Measurements from ENCODE around the gene EZH1. TPM values are rescaled to one million over a fixed set of nuclear protein-coding genes. Genes with fewer than 3 reads are reported as not detected.

Gene EZH1
- polyA plus RNA-seq, 1 experiment: 26.3 TPM

DNA sequence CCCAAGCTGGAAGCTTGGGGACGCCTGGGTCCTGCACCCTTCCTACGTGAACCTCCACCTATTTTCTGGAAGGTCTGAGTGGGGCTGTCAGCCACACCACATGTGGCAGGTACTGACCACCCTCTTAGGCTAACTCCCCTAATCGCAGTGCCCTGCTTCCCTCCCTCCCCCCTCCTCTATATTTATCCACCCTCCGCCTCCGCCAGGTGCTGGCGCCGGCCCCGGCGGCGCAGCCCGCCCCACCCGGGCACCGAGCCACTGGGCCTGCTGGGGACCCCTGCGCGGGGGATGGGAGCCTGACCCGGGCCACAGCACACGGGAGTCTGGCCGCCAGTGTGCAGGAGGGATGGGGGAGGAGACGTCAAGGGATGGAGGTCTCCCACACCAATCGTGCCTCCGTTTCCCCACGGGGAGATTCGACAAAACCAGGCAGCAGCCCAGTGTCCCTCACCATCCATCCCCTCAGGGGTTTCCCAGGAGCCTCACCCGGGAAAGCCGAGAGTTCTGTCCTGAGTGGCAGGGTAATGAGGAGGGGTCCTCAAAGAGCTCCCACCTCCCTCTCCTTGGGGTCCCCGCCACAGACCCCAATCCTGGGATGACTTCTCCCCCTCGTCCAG is 69.4 kb downstream of the EZH1 start:
- H3K27me3 ChIP-seq (ENCODE audit: control insufficient read depth, insufficient read depth, low read length): no peaks in the 10 kb centered on the region
- ChIA-PET CTCF (interaction anchor here (2.2 to 4.8 kb wide), 2 partner anchors 66 to 97 kb away, joined by 10 to 30 read pairs; partner anchors contain the start of genes PSMC3IP, RETREG3 and TUBG1), POLR2A (interaction anchor here (0.8 to 2.3 kb wide), 4 partner anchors 8 to 275 kb away, joined by 3 to 12 read pairs (median 9); partner anchors contain the start of genes PSMC3IP, RETREG3 and TUBG1)
- H3K4me3 ChIP-seq (ENCODE audit: low read depth, low read length): peak overlapping the region; percentile 89
- DNase-seq (ENCODE audit: low read depth, low spot score): no peak
- TF ChIP-seq, protein P1, sequence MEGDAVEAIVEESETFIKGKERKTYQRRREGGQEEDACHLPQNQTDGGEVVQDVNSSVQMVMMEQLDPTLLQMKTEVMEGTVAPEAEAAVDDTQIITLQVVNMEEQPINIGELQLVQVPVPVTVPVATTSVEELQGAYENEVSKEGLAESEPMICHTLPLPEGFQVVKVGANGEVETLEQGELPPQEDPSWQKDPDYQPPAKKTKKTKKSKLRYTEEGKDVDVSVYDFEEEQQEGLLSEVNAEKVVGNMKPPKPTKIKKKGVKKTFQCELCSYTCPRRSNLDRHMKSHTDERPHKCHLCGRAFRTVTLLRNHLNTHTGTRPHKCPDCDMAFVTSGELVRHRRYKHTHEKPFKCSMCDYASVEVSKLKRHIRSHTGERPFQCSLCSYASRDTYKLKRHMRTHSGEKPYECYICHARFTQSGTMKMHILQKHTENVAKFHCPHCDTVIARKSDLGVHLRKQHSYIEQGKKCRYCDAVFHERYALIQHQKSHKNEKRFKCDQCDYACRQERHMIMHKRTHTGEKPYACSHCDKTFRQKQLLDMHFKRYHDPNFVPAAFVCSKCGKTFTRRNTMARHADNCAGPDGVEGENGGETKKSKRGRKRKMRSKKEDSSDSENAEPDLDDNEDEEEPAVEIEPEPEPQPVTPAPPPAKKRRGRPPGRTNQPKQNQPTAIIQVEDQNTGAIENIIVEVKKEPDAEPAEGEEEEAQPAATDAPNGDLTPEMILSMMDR (IDR thresholded peaks at IDR 0.05; ENCODE audit: low read depth, low read length): no peak
- no peaks in the 10 kb centered on the region; the same call in 1 of the 2 replicates for H3K9me3 ChIP-seq (ENCODE audit: control insufficient read depth, insufficient read depth, low read length)
- peak overlapping the region; percentile 47 for H3K27ac ChIP-seq (ENCODE audit: low read depth, low read length)

DNA sequence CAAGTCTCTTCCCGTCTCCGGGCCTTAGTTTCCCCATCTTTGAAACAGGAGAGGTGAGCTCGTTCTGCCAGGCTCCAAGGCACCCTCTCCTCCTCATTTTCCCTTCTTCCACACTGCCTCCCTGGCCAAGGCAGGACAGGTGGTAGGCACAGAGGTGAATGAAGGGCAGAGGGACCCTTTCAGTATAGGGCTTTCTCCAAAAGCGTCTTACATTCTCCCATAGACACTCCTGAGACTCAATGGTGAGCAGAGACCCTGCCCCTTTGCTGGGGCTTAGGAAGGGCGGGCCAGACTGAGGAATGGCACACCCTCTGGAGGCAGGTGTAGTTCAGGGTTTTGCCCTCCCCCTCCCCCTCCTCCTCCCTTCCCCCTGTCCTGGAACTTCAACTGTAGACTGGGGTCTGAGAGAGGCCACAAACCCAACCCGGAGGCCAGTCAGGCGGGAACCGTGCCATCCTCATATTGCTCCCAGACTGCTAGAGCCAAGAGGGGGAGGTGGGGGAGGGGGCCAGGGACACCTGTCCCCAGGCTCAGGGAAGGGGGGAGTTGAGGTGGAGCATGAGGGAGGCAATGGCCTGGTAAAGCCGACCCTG is 70.0 kb downstream of the EZH1 start:
- TF ChIP-seq, protein P1 (IDR thresholded peaks at IDR 0.05; ENCODE audit: low read depth, low read length): no peak
- Histone ChIP-seq H3K27ac (ENCODE audit: low read depth, low read length) (peak overlapping the region; percentile 31), H3K9me3 (ENCODE audit: control insufficient read depth, insufficient read depth, low read length) (no peaks in the 10 kb centered on the region; the same call in 1 of the 2 replicates), H3K4me3 (ENCODE audit: low read depth, low read length) (peak overlapping the region; percentile 89), H3K27me3 (ENCODE audit: control insufficient read depth, insufficient read depth, low read length) (no peaks in the 10 kb centered on the region)
- ChIA-PET CTCF (interaction anchor here (0.5 to 1.2 kb wide), 3 partner anchors 9 to 308 kb away, joined by 3 to 4 read pairs (median 4); partner anchors contain the start of gene TUBG1), POLR2A (no interaction called here)
- DNase-seq (ENCODE audit: low read depth, low spot score): no peak

DNA sequence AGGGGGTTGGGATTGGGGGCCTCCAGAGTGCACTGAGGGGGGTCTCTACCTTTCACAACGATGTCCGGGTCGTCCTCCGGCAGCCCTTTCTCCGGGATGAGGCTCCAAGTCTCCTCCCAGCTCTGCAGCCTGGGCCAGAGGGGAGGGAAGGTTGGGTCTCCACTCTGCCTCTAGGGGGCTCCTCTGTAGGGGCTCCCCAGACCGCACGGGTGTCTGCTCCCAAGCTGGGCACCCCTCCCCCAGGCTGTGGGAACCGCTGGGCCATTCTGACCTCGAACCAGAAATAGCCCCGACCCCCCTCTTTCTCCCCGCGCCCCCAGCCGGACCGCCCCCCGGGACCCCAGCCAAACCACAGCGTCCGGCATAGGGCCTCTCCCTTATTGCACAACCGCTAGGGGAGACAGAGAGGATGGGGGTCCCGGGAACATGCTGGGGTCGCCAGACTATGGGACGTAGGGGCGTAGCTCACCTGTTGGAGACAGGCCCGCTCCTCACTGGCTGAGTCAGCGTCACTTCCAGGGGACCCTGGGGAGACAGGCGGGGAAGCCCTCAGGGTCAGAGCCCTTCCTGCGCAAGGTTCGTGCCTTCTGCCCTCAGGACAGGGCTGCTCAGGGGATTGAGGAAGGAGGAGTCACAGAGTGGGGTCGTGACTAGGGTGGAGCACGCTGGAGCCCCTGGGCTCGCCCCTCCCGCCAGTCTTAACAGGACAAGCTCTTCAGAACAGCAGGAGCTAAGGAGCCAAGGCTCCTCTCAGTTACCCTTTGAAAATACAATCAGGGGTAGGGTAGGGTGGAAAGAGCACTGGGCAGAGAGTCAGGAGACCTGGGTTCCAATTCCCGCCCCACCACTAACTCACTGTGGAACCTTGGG is 70.7 kb downstream of the EZH1 start:
- CTCF ChIA-PET: interaction anchor here (0.5 to 1.2 kb wide), 4 partner anchors 10 to 309 kb away, joined by 3 to 4 read pairs (median 4); partner anchors contain the start of gene TUBG1
- no peak for DNase-seq (ENCODE audit: low read depth, low spot score)
- Histone ChIP-seq H3K27me3 (ENCODE audit: control insufficient read depth, insufficient read depth, low read length) (no peaks in the 10 kb centered on the region), H3K4me3 (ENCODE audit: low read depth, low read length) (peak overlapping the region; percentile 89), H3K27ac (ENCODE audit: low read depth, low read length) (peak overlapping the region; percentile 31), H3K9me3 (ENCODE audit: control insufficient read depth, insufficient read depth, low read length) (no peaks in the 10 kb centered on the region; the same call in 1 of the 2 replicates)
- TF ChIP-seq, protein P1 (IDR thresholded peaks at IDR 0.05; ENCODE audit: low read depth, low read length): peak; percentile 58
- POLR2A ChIA-PET: interaction anchor here (1.1 kb wide), 1 partner anchor 65 kb away, joined by 5 read pairs; the partner anchor contains the start of genes RETREG3 and TUBG1

DNA sequence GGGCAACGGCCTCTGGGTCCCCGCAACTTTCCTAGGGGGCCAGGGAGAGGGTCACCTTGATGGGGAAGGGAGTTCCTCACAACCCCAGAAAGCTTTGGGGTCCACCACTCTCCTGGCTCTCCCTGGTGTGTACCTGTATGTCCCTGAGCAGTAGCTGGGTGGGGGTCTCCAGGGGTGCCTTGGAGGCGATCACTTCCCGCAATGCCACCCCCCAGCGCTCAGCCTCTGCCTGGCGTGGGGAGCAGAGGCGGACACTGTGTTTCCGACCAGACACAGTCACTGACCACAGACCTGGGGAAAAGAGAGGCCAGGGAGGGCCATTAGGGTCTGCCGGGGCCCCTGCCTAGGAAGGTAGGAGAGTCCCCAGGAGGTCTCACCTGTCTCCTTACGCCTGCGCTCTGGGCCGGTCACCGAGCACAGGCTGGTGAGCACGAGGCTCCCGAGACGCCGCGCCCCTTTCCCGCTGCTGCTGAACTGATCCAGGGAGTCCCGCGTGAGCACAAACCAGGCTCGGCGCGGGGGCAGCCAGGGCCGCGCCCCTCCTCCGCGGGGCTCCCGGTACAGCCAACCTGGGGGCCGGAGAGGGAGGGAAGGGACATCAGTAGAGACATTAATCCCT is 71.5 kb downstream of the EZH1 start:
- TF ChIP-seq, protein P1 (IDR thresholded peaks at IDR 0.05; ENCODE audit: low read depth, low read length): no peak
- Histone ChIP-seq H3K4me3 (ENCODE audit: low read depth, low read length) (peak overlapping the region; percentile 89), H3K27me3 (ENCODE audit: control insufficient read depth, insufficient read depth, low read length) (no peaks in the 10 kb centered on the region), H3K27ac (ENCODE audit: low read depth, low read length) (no peak overlapping the region), H3K9me3 (ENCODE audit: control insufficient read depth, insufficient read depth, low read length) (no peaks in the 10 kb centered on the region; the same call in 1 of the 2 replicates)
- ChIA-PET POLR2A (interaction anchor here (1.1 kb wide), 1 partner anchor 65 kb away, joined by 5 read pairs; the partner anchor contains the start of genes RETREG3 and TUBG1), CTCF (interaction anchor here (0.6 kb wide), 1 partner anchor 12 kb away, joined by 3 read pairs; no protein-coding TSS in a partner anchor)
- DNase-seq (ENCODE audit: low read depth, low spot score): no peak

Measured in AG04450 (cell line).